GM18498 (cell line): ENCODE measurements around the gene INTS14.
"Not testable (repeated sequence)": the region's sequence is repeated elsewhere in the genome, so short reads cannot be mapped to it uniquely, and the experiment has no call there.

Source experiments
- ATAC-seq: cut with Tn5 transposase; IDR thresholded peaks from one replicate; pipeline ENCODE4 v1.9.1; 2021; ENCODE audit warnings: mild to moderate bottlenecking, moderate library complexity; ENCODE audit not compliant: unreplicated experiment

INTS14 gene

DNA sequence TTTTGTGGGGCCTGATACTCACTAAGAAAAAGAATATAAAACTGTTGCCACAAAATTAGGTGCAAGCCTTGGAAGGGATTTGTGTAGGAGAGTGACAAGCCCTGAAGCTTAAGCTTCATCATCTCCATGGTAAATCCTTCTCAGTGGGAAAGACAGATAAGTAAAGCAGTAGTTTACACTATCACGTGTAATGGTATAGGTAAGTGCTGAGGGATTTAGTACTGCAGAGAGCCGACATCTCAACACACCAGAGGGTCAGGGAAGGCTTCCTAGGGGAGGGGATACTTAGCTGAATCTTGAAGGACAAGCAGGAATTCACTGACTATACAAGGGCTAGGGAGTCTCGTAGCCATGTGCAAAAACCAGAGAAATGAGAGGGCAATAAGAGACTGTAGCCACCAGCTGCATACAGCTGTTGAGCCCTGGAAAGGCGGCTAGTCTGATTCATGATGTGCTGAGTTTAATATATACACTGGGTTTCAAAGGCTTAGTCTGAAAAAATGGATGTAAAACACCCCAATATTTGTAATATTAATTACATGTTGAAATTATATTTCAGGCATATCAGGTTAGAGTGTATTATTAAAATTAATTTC, 21.9 kb upstream of the INTS14 start:
- no peak for ATAC-seq

DNA sequence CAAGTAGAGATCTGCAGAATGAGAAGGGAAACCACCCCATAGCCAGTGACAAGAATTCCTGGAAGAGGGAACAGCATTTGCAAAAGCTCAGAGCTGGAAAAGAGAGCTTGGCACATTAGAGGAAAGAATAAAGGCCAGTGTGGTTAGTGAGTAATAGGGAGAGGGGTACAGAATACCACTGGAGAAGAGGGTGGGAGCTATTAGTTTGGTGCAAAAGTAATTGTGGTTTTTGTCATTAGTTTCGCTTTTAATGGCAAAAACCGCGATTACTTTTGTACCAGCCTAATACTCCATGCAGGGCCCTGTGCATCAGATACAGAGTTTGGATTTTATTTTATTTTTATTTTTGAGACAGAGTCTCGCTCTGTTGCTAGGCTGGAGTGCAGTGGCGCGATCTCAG, 20.6 kb upstream of the INTS14 start:
- ATAC-seq: peak; percentile 68

DNA sequence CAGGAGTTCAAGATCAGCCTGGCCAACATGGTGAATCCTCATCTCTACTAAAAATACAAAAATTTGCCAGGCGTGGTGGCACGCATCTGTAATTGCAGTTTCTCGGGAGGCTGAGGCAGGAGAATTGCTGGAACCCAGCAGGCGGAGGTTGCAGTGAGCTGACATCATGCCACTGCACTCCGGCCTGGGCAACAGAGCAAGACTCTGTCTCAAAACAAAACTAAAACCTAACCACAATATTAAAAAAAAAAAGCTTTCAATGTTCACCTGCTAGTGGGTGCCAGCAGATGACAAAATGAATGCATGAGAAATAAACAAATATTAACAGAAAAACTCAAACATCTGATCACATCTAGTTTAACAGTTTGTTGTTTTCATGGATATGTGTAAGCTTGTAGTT, 19.8 kb upstream of the INTS14 start:
- peak; percentile 58 for ATAC-seq

DNA sequence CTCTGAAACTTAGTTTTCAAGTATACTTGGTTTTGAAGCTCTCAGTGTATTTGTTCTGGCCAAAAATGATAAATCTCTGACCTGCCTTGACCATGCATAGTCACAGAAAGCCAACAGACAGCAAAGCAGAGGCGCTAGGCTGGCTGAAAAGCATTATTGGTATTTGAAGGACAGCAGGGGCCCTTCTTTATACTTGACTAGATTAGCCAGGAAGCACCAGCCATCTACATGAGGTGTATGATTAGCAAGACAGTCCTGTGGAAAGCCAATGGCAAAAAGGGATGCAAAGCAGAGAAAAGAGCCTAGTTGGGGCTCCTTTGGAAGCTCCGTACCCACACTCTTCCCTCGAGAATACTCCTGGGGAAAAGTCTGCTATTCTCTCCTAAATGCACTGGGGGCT, 18.6 kb upstream of the INTS14 start:
- no peak for ATAC-seq

DNA sequence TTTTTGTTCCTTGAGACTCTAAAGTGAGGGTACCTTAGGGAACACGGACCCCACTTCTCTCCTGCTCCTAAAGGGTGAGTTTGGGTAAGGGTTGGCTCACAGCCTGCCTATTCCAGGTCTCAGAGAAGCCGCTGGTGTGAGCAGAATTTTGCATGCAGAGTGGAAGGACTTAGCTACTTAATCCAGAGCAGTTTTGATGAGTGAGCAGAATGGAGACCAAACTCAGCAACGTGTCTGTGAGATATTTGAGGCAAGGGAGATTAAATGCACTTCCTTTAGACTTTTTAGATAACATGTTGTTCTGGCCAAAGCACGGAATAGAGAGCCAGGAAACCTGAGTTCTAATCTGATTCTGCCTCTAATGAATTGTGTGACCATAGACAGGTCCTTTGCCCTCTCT, 15.9 kb upstream of the INTS14 start:
- ATAC-seq: no peak

DNA sequence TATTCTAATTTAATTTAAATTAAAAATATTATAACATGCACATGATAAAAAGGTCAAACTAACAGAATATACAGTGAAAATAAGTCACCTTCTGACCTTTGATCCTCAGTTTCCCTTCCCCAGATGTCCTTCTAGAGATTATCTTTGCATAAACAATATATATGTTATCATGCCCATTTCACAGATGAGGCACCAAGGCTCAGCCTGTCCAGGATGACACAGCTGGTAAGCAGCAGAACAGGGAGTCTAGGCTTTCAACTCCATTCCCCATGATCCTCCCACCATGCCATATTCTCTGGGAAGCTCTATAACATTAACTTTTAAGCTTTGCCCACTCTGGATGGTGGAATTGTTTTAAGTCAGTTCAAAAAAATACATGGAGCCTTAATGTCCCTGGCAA, 12.2 kb upstream of the INTS14 start:
- no peak for ATAC-seq

DNA sequence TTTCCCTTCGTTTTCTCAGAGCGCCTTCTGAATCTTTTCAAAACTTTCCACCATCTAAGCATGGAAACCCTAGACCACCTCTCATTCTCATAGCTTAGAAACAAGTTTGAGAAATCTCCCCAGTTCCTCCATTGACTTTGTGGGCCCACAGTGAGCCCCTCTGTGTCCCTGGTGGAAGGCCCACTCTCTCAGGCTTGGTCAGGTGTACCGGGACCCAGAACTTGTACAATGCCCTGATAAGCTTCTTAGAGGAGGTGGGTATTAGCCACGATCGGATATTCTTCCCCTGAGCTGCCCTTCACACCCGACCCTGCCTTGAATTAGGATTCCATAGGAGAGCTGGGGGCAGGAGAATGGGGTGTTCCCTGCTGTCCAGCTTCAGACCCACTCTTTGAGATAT, 10.7 kb upstream of the INTS14 start, which contains the start of gene SLC24A1:
SLC24A1 (plus strand) TSS at position 301 of the 400 bp plus-strand sequence. CDS start 2,143 bp downstream, outside the sequence.
- no peak for ATAC-seq

DNA sequence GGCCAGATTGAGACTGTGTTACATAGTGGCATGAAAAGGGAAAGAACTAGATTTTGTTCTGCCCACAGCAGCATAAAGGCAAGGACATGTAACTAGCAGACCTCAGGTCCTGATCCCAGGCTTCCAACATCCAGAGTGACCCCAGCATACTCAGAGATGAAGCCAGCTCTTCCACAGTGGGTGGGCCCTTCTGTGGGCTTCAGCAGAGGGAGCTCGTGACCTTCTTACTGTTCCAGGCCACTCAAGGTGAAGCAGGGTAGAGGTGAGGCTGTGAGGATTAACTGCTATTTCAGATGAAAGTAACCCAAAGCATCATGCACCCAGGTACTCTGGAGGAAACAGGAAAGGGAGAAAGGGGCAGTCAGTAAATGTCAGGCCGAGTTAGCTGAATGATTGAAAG, 9.9 kb upstream of the INTS14 start:
- ATAC-seq: no peak

DNA sequence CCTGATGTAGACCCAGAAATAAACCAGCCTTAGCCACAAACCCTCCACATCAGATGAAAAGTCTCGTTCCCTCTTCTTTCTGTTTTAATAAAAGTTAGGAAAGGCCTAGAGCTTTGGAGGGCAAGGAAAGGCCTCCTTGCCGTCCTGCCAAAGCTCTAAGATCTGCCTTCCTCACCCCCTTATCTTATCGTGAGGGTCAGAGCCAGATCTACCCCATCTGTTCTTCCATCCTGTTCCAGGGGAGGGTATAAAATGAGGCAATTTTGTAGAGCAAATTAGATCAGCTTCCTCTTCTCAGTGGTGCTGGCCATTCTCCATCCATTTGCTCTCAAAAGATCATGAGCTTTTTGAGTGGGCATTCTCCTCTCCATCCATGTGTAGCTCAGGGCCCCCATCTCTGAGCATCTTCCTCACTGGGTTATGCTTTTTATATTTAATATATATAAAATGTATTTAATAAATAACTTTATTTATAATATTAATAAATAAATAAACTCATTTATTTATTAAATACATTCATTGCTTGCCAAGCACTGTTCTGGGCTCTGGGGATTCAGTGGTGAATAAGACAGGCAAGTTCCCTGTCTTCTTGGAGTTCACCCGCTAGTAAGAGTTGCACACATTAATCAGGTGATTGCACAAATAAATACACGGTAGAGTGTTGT, 8.8 kb upstream of the INTS14 start:
- ATAC-seq: no peak

DNA sequence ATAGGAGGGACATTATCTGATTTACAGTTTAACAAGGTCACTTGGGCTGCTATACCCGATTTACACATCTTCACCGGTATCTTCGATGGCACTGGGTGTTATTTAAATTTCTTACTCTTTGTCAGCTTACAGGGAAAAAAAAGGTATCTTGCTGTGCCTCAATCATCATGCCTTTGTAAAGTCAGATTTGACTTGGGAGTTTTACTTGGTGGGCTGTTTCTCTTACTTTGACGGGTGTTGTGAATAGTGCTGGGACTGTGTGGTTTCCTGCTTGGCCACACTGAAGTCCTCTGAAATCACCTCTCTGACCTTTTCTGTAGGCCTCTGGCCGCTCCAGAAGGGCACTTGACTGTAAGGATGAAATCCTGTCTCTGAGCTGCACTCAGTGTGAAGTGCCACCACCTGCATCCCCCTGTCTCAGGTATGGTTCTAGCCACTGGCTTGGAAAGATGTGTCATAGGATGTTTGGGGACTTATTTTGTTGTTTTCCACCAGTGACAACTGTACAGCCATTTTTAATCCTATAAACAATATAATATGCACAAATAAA, 7.7 kb upstream of the INTS14 start:
- ATAC-seq: no peak

DNA sequence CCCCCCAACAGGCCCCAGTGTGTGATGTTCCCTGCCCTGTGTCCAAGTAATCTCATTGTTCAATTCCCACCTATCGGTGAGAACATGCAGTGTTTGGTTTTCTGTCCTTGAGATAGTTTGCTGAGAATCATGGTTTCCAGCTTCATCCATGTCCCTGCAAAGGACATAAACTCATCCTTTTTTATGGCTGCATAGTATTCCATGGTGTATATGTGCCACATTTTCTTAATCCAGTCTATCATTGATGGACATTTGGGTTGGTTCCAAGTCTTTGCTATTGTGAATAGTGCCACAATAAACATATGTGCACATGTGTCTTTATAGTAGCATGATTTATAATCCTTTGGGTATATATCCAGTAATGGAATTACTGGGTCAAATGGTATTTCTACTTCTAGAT, 5.0 kb upstream of the INTS14 start:
- ATAC-seq: not testable (repeated sequence)

DNA sequence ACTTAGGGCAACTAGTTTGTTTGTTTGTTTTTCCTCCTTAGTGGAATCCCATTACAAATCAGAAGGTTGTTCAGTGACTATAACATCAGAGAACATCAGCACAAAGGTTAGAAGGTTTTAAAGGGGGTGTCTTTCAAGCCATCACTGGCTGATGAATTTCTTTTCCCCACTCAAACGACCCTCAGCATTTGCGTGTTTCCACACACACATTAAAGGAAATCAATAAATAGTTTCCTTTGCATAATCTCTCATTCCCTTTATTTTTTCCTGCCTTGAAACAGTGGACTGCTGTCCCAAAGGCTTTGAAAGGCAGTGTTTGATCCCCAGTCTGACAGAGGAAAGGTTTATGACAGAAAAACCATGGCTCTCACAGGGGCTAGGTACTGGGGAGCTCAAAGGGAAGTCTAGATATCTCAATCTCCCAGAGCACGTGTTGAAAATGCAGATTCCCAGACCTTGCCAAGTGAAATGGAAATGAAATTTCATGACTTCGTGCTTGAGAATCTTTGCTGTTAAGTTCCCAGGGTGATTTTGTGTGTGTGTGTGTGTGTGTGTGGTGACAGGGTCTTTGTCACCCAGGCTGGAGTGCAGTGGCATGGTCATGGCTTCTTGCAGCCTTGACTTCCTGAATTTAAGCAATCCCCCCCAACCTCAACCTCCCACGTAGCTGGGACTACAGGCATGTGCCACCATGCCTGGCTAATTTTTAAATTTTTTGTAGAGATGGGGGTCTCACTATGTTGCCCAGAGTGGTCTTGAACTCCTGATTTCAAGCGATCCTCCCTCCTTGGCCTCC, 2.2 kb upstream of the INTS14 start:
- no peak for ATAC-seq

DNA sequence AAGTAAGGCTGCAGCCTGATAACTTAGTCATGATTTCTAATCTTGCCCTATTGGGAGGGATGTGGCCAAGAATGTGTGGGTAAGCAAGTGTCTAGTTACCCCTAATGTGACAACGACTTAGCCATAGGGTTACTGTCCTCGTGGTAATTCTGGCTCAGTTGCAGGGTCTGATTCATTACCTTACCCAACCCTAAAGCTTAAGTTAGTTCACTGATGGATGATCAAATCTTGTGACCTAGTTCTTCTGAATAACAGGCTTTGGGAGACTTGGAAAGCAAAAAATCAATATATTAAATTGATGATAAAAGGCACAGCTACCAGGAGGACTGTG, 1.6 kb upstream of the INTS14 start:
- no peak for ATAC-seq

DNA sequence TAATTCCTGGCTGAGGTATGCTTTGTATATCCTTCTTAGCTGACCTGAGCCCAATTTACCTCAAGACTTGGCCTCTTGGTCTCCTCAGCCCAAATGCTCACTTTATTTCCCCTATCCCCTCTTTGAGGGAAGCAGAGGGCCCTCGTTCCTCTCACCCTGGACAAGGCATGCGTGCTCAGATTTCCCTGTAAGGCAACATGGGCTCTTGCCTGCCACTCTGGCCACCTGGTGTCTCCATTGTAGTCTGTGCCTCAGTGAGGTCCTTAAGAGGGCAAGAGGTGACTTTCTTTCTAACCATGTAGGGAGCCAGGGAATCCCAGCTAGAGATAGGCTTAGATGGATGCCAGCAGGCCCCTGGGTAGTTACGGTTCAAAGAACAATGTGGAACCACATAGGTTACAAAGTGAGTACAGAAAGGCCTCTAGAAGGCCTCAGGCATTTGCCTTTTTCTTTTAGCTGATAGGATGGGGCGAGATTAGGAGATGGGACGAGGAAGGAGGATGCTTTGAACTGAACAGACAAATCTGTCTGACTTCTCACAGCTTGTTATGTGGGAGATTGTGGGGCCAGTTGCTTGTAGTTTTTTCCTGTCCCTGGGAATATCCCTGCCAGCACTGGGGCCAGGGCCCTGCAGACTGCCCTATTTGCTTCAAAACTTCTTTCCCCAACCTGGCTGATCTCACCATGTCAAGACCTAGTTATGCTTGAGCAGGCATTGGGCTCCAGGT, 1.1 kb upstream of the INTS14 start:
- ATAC-seq: no peak

DNA sequence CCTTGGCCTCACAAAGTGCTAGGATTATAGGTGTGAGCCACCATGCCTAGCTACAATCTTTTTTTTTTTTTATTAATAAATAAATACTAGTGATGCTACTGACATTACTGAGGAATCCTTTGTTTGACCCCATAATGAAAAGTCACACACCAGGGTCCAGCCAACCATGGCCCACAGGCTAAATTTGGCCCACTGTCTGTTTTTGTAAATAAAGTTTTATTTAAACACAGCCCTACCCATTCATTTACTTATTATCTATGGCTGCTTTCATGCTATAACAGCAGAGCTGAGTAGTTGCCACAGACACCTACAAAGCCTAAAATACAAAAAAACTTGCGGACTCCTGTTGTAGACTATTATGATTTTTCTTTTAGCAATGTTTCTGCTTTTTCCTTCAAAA, 7.4 kb downstream of the INTS14 start:
- no peak for ATAC-seq

DNA sequence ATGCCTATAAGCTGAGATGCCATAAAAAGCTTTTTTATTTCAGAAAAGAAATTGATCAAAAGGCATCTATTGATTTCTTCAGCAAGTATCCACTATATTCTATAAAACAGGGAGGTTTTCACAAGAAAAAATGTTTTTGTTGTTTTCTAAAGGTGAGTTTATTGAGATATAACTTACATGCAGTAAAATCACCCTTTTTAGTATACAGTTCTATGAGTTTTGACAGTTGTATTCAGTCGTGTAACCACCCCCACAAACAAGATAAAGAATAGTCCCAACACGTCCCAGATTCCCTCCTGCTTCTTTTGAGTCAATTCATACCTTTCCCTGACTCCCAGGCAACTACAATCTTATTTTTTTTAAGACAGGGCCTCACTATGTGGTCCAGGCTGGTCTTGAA, 7.8 kb downstream of the INTS14 start:
- no peak for ATAC-seq

DNA sequence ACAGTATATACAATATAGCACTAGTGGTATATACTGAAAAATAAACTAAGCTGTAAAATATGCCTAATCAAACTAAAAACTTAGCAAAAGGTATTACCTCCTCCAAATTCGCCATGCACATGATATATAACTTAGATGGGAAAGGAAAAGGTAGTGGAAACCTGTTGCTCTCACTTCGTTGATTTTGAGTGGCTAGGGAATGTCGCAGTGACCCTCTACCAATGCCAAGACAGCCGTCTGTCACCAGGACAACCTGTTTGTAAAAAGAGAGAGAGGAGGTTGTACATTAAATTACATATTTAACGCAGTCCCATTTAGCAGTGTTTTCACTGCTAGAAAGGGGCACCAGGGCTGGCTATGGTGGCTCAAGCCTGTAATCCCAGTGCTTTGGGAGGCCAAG, 11.3 kb downstream of the INTS14 start:
- ATAC-seq: no peak

DNA sequence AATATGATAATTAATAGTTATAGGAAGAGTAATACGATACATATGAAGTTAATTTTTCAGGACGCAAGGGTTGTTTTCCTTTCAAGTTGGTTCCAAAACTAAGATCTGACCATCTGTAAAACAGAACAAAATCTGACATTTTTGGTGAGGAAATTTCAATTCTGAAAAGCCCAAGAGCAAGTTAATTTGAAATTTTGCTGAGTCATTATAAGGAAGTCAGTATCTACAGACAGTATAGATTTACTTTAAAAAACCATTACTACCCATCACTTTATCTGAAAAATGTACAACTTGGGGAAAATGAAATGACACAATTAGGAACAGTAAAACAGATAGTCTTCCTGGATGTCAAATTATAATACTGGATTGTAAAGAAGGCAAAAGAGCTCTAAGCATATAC, 12.5 kb downstream of the INTS14 start:
- no peak for ATAC-seq

DNA sequence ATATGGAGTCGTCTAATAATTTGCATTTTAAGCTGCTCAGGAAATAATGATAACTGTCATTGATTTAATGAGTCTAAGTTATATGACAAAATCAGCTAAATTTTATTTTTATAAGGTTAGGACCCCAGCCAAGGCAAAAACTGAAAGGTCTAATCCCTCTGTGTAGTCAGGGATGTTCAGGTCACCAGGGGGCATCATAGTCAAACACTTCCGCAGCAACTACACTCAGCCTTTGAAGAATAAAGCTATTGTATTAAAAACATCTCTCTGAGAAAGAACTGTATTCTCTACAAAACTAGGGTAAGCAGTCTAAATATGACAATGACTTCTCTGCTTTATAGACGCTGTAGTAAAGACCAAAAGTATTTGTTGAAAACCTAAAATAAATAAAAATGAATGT, 15.0 kb downstream of the INTS14 start:
- no peak for ATAC-seq

DNA sequence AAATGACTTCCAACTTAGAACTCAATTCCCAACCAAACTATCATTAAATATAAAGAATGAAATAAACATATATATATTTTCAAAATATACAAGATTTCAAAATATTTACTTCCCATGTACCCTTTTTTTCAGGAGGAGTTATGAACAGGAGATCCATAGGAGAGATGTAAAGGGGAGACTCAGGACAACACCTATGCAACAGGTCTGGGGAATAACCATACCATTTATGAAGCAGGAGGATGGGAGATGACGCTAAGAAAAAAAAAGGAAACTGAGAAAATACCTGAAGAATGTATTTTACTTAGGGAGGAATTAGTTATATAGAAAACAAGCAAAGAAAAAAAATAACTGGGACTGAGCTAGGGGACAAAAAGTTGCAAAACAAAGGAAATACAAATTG, 23.8 kb downstream of the INTS14 start:
- ATAC-seq: no peak

DNA sequence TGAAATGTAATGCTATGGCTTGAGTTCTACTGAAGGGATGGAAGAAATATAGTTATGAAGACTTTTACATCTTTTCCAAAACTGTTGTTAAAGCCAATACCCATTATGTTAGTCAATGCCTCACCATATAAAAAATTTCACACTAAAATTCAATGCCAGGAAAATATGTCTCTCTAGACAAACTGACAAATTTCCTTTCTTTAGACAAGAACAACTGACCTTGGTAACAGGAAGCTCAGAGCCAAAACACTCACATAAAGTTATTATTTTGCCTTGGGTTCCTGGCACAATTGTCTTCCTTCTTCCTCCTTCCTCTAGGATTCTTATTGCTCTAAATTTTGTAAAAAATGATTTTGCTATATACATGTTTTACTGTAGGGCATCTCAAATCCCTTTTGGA, 26.7 kb downstream of the INTS14 start:
- ATAC-seq: no peak
